ENCODE results near the gene AFTPH. TPM values are rescaled to one million over a fixed set of nuclear protein-coding genes. Genes with fewer than 3 reads are reported as not detected.

AFTPH gene
- total and polyA plus RNA-seq, 9 of the 15 experiments (the other 6 are each of a cell fraction or from before 2014, with no cell fraction given): 8.0 to 26.2 (median 13.8) TPM

DNA sequence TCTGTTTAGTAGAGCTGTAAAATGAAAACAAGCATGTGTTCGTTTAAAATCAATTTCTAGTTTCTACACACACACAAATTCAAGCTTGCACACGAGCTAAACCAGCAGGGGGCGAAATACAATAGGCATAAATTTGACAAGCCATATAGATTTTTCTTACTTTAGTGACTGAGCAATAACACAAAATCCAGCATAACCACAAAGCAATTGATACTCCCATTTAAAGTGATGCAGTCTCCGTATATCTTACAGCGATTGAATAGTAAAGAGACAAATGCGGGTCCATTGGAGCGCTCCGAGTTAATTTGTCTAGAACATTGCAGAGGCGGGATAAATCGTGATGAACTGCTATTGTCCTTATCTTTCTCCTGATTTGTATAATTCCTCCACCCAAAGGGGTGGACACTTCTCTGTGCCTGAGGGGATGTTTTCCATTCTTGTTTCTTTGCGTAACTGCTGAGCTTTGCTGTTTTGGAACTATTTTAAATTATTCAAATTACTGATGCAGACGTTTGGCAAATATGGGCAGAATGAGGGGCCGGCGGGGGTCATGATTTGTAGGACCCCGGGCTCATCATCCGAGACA is 1.2 kb upstream of the AFTPH start (continued):
- TF ChIP-seq CEBPG (CRISPR knock-in tag; IDR thresholded peaks at IDR 0.05) (no peak), CEBPG (tag; conservative IDR thresholded peaks at IDR 0.05 in 1 of 2, IDR thresholded peaks at IDR 0.05 in 1 of 2) (no peak), CBX2 (IDR thresholded peaks at IDR 0.05; ENCODE audit: insufficient read depth, low read length, poor library complexity, severe bottlenecking) (no peak), ZNF316 (IDR thresholded peaks at IDR 0.05) (peak; percentile 56; the same call in 1 of the 2 replicates), FOXK2 (conservative IDR thresholded peaks at IDR 0.05 in 1 of 2, IDR thresholded peaks at IDR 0.05 in 1 of 2; ENCODE audit: low read depth in 2 of 2) (peak; percentile 43 to 51; a peak in 1 of 4 replicates), SETDB1 (IDR thresholded peaks at IDR 0.05; ENCODE audit: low read length) (no peak), CTCF (IDR thresholded peaks at IDR 0.05 in 2 of 3, conservative IDR thresholded peaks at IDR 0.05 in 1 of 3; ENCODE audit: insufficient read depth in 2 of 3, low read depth in 1 of 3, low read length in 3 of 3) (peak; percentile 56 to 87 (median 71); a peak in 5 of 6 replicates), KDM1A (IDR thresholded peaks at IDR 0.05) (peak; percentile 41 to 57; a peak in 1 of 4 replicates)

Measured in K562 (cell line).